ENCODE measurements around the gene GABARAP. TPM values are rescaled to one million over a fixed set of nuclear protein-coding genes. Genes with fewer than 3 reads are reported as not detected.

Gene GABARAP
- total and polyA plus RNA-seq, 2 of the 13 experiments (the other 11 are each of a cell fraction or from before 2014, with no cell fraction given): 161 to 310 TPM

DNA sequence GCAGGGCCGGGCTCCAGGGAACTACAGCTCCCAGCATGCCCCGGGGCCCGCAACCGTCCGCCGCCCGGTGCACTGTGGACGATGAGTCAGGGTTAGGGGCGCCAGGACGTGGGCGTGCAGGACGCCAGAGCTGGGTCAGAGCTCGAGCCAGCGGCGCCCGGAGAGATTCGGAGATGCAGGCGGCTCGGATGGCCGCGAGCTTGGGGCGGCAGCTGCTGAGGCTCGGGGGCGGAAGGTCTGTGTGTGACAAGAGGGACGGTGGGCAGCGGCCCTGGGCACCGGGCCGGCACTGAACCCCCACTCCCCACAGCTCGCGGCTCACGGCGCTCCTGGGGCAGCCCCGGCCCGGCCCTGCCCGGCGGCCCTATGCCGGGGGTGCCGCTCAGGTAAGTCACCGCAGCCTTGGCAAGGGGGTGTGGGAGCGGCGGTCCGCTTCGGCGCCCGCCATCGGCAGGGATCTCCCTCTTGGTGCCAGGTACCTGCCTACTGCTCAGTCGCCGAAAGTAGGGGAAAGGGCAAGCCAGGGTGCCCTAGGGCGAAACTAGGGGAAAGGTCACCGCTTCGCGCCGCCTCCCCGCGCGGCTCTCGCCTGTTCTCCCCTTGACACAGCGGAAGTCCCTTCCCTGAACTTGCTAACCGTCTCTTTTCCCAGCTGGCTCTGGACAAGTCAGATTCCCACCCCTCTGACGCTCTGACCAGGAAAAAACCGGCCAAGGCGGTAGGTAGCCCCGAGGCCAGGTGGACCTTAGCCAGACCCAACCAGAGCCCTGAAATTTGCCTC lies 22.2 kb downstream of the GABARAP start, which contains the start of the genes ACADVL and DLG4 (continued):
- TF ChIP-seq, protein P1, sequence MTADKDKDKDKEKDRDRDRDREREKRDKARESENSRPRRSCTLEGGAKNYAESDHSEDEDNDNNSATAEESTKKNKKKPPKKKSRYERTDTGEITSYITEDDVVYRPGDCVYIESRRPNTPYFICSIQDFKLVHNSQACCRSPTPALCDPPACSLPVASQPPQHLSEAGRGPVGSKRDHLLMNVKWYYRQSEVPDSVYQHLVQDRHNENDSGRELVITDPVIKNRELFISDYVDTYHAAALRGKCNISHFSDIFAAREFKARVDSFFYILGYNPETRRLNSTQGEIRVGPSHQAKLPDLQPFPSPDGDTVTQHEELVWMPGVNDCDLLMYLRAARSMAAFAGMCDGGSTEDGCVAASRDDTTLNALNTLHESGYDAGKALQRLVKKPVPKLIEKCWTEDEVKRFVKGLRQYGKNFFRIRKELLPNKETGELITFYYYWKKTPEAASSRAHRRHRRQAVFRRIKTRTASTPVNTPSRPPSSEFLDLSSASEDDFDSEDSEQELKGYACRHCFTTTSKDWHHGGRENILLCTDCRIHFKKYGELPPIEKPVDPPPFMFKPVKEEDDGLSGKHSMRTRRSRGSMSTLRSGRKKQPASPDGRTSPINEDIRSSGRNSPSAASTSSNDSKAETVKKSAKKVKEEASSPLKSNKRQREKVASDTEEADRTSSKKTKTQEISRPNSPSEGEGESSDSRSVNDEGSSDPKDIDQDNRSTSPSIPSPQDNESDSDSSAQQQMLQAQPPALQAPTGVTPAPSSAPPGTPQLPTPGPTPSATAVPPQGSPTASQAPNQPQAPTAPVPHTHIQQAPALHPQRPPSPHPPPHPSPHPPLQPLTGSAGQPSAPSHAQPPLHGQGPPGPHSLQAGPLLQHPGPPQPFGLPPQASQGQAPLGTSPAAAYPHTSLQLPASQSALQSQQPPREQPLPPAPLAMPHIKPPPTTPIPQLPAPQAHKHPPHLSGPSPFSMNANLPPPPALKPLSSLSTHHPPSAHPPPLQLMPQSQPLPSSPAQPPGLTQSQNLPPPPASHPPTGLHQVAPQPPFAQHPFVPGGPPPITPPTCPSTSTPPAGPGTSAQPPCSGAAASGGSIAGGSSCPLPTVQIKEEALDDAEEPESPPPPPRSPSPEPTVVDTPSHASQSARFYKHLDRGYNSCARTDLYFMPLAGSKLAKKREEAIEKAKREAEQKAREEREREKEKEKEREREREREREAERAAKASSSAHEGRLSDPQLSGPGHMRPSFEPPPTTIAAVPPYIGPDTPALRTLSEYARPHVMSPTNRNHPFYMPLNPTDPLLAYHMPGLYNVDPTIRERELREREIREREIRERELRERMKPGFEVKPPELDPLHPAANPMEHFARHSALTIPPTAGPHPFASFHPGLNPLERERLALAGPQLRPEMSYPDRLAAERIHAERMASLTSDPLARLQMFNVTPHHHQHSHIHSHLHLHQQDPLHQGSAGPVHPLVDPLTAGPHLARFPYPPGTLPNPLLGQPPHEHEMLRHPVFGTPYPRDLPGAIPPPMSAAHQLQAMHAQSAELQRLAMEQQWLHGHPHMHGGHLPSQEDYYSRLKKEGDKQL (CRISPR knock-in tag; IDR thresholded peaks at IDR 0.05; ENCODE audit: low read depth): 0 out of 2 replicates have a peak, but pooled peaks have one; percentile 10
- TF ChIP-seq AGO2 (optimal IDR thresholded peaks at IDR 0.05; ENCODE audit: low read depth, low read length) (peak; percentile 99), POGZ (CRISPR knock-in tag; IDR thresholded peaks at IDR 0.05) (peak; percentile 22; the same call in 1 of the 2 replicates), KAT2B (IDR thresholded peaks at IDR 0.05; ENCODE audit: borderline replicate concordance, low read depth, low read length) (no peak), ZFY (CRISPR knock-in tag; IDR thresholded peaks at IDR 0.05) (peak; percentile 77)
- TF ChIP-seq, protein P2, sequence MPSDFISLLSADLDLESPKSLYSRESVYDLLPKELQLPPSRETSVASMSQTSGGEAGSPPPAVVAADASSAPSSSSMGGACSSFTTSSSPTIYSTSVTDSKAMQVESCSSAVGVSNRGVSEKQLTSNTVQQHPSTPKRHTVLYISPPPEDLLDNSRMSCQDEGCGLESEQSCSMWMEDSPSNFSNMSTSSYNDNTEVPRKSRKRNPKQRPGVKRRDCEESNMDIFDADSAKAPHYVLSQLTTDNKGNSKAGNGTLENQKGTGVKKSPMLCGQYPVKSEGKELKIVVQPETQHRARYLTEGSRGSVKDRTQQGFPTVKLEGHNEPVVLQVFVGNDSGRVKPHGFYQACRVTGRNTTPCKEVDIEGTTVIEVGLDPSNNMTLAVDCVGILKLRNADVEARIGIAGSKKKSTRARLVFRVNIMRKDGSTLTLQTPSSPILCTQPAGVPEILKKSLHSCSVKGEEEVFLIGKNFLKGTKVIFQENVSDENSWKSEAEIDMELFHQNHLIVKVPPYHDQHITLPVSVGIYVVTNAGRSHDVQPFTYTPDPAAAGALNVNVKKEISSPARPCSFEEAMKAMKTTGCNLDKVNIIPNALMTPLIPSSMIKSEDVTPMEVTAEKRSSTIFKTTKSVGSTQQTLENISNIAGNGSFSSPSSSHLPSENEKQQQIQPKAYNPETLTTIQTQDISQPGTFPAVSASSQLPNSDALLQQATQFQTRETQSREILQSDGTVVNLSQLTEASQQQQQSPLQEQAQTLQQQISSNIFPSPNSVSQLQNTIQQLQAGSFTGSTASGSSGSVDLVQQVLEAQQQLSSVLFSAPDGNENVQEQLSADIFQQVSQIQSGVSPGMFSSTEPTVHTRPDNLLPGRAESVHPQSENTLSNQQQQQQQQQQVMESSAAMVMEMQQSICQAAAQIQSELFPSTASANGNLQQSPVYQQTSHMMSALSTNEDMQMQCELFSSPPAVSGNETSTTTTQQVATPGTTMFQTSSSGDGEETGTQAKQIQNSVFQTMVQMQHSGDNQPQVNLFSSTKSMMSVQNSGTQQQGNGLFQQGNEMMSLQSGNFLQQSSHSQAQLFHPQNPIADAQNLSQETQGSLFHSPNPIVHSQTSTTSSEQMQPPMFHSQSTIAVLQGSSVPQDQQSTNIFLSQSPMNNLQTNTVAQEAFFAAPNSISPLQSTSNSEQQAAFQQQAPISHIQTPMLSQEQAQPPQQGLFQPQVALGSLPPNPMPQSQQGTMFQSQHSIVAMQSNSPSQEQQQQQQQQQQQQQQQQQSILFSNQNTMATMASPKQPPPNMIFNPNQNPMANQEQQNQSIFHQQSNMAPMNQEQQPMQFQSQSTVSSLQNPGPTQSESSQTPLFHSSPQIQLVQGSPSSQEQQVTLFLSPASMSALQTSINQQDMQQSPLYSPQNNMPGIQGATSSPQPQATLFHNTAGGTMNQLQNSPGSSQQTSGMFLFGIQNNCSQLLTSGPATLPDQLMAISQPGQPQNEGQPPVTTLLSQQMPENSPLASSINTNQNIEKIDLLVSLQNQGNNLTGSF (CRISPR knock-in tag; IDR thresholded peaks at IDR 0.05): peak; percentile 64; the same call in 1 of the 2 replicates
- TF ChIP-seq, protein P3, sequence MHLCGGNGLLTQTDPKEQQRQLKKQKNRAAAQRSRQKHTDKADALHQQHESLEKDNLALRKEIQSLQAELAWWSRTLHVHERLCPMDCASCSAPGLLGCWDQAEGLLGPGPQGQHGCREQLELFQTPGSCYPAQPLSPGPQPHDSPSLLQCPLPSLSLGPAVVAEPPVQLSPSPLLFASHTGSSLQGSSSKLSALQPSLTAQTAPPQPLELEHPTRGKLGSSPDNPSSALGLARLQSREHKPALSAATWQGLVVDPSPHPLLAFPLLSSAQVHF (CRISPR knock-in tag; IDR thresholded peaks at IDR 0.05): peak; percentile 63; the same call in 1 of the 2 replicates
